Coronary artery (tissue), 2 donors: Measurements from ENCODE around the gene VSIG2.
A peak's percentile ranks its signal among the peaks of the same experiment; 100 is the strongest.

Experiments used
- DNase-seq: peaks from one replicate; pipeline ENCODE4 v3.0.0-alpha.2; 2017; ENCODE audit warnings: low spot score
- H3K27ac ChIP-seq, 2 donors: fragments of 200-600 bp; sonication (generic); one replicate each; pipeline ENCODE4 v1.5.1; 2016 to 2019
- H3K4me3 ChIP-seq: fragments of 200-600 bp; sonication (generic); 2 replicates; pipeline ENCODE4 v1.5.1; 2016; ENCODE audit warnings: mild to moderate bottlenecking, moderate library complexity
- TF ChIP-seq, protein P1 (sequence below): fragments of 200-600 bp; sonication (generic); IDR thresholded peaks from one replicate; pipeline ENCODE4 v1.5.1; 2019; ENCODE audit warnings: antibody characterized with exemption

VSIG2 gene

DNA sequence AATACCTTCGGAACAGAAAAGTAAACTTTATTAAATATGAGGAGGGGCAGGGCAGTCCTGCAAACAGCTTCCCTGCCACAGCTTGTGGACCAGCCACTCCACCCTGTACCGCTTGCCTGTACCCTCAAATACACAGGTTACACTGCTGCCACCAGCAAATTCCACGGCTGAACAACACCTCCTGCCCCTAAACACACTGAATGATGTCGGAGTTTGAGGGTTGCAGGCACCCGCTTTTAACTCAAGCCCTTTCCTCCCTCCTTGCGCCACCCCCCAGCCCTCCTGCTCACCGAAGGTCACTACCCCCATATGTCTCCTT is 4.0 kb downstream of the VSIG2 start:
- no peak for DNase-seq
- TF ChIP-seq, protein P1, sequence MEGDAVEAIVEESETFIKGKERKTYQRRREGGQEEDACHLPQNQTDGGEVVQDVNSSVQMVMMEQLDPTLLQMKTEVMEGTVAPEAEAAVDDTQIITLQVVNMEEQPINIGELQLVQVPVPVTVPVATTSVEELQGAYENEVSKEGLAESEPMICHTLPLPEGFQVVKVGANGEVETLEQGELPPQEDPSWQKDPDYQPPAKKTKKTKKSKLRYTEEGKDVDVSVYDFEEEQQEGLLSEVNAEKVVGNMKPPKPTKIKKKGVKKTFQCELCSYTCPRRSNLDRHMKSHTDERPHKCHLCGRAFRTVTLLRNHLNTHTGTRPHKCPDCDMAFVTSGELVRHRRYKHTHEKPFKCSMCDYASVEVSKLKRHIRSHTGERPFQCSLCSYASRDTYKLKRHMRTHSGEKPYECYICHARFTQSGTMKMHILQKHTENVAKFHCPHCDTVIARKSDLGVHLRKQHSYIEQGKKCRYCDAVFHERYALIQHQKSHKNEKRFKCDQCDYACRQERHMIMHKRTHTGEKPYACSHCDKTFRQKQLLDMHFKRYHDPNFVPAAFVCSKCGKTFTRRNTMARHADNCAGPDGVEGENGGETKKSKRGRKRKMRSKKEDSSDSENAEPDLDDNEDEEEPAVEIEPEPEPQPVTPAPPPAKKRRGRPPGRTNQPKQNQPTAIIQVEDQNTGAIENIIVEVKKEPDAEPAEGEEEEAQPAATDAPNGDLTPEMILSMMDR = no peak

DNA sequence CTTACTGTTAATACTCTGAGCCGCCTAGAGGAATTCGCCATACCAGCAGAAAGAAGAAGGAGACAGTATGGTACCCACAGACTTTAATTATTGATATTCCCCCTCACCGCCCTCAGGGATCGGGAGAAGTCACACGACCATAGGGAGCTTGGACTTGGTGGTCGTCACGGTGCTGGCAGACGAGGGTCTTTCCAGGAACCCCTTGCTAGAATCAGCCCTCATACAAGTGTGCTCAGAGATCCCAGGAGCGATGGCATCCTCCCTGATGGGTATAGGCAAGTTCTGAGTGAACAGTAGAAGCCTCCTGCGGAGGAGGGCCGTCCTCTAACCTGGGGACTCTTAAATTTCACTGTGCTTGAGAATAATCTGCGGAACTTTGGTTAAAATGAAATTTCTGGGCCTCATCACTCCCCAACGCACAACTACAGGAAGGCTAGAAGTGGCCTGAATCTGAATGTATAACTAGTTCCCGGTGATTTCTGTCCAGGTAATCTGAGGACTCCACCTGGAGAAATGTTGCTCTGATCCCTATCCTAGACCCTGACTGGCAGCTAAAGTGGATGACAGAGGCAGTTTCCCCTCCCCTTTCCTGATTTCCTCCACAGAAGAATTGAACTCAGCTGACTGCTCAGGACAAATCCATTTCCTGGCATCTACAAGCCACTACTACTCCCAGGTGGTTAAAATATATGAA is 4.5 kb downstream of the VSIG2 start:
- no peak for DNase-seq
- H3K27ac ChIP-seq = peak overlapping the region in 1 of 2 donors; percentile 76
- no peak overlapping the region for H3K4me3 ChIP-seq

More for the DNA sequence above, 4.0 kb downstream of the VSIG2 start:
- H3K27ac ChIP-seq = peak overlapping the region in 1 of 2 donors; percentile 76
- no peak overlapping the region for H3K4me3 ChIP-seq

DNA sequence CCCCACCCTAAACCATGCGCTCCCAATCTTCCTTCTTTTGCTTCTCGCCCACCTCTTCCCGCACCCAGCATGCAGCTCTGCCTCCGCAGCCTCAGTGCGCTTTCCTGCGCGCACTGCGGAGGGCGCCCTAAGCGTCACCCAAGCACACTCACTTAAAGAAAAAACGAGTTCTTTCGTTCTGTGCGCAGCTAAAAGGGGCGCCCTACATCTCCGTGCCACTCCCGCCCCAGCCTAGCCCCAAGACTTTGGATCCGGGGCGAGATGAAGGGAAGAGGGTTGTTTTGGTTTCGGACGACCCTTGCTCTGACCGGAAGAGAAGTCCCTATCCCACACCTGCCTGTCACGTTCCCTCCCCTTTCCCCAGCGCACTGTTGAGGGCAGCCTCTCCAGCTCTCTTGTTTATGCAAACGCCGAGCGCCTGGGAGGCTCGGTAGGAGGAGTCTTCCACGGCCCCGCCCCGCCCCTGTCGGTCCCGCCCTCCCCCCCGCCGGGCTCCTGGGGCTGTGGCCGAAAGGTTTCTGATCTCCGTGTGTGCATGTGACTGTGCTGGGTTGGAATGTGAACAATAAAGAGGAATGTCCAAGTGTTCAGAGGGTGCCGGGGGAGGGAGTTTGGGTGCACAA is 5.3 kb downstream of the VSIG2 start:
- no peak for DNase-seq

More for the DNA sequence above, 4.5 kb downstream of the VSIG2 start:
- TF ChIP-seq, protein P1 = no peak

DNA sequence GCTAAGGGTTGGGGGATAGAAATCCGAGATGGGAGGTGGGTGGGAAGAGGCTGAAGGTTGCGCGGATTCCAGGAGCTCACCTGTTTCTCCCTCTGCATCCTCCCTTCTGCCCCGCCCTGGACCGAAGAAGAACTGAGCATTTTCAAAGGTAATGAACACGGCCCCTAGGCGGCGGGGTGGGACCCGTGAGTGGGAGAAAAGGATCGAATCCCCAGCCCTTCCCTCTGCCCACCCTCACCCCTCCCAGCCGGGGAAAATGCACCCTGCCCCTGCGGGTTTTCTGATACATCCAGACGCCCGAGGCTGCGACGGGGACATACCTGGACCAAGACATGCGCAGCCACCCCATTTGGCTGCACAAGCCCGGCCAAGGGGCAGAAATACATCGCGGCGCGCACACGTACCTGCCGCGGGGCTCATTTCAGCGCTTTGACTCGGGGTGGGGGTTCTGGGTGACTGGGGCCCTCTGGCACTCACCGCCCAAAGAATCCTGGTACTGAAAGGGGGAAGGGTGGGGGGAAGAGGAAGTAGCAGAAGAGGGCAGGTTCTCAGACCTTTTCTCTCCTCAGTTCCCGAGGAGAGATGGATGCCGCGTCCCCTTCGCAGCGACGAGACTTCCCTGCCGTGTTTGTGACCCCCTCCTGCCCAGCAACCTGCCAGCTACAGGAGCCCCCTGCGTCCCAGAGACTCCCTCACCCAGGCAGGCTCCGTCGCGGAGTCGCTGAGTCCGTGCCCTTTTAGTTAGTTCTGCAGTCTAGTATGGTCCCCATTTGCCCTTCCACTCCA is 6.0 kb downstream of the VSIG2 start:
- TF ChIP-seq, protein P1 = no peak
- peak overlapping the region; percentile 63 for H3K4me3 ChIP-seq
- no peak for DNase-seq
- H3K27ac ChIP-seq = peak overlapping the region in 1 of 2 donors; percentile 76

More for the DNA sequence above, 5.3 kb downstream of the VSIG2 start:
- peak overlapping the region; percentile 63 for H3K4me3 ChIP-seq
- TF ChIP-seq, protein P1 = no peak
- peak overlapping the region in 1 of 2 donors; percentile 76 for H3K27ac ChIP-seq

DNA sequence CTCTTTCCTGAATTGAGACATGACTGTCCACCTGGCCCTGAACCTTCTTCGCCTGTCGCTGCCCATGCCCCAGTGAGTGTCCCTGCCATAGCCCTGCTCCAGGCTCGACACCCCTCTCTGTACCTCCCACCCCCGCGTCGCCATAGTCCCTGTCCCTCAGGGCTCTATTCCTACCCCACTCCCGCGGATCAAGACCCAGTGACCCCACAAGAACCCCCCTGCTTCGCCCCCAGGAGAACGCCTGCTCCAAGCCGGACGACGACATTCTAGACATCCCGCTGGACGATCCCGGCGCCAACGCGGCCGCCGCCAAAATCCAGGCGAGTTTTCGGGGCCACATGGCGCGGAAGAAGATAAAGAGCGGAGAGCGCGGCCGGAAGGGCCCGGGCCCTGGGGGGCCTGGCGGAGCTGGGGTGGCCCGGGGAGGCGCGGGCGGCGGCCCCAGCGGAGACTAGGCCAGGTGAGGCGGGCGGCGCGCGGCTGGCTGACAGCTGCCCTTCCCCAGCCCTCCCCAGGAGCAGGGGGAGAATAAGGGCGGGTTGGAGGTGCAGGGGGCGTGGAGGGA is 6.7 kb downstream of the VSIG2 start:
- Histone ChIP-seq H3K27ac (no peak overlapping the region), H3K4me3 (no peak overlapping the region)
- TF ChIP-seq, protein P1 = no peak
- DNase-seq = no peak

DNA sequence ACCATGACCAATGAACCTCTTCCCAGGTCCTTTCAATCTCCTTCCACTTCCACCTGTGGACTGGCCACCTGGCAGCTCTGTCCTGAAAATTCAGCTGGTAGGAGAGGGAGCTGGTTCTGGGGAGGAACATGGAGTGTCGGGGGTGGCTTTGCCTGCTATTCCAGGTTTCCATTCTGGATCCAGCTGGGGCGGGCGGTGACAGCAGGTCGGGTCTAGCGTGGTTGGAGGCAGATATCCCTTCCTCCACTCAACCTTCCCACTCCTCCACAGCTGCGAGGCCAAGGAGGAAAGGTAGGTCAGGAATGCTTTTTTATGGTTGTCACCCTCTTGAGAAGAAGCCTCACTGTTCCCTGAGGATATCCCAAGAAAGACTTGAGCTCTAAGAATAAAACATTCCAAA is 9.0 kb downstream of the VSIG2 start:
- TF ChIP-seq, protein P1 = no peak
- Histone ChIP-seq H3K27ac (no peak overlapping the region), H3K4me3 (no peak overlapping the region)
- no peak for DNase-seq
